ENCODE results near the gene MYO9A. TPM values are rescaled to one million over a fixed set of nuclear protein-coding genes. Genes with fewer than 3 reads are reported as not detected.
A peak's percentile ranks its signal among the peaks of the same experiment; 100 is the strongest.

The MYO9A gene
- total RNA-seq, 1 experiment from 2014 or later = 21.4 TPM

- DNase-seq = no peak
- Mint-ChIP-seq H3K4me3 (peak overlapping the region in 1 of 2 experiments; percentile 72; a peak in 1 of 5 replicates), H3K36me3 (ENCODE audit: insufficient read depth in 1 of 3, low read depth in 3 of 3) (no peaks in the 10 kb centered on the region; a peak in 1 of 7 replicates), H3K27ac (peak overlapping the region in 1 of 3 experiments; percentile 89; a peak in 2 of 7 replicates), H3K27me3 (ENCODE audit: low read depth) (peaks cover 4% of the 10 kb centered on the region), H3K4me1 (peaks cover 39 to 49% of the 10 kb centered on the region in 2 experiments), H3K9me3 (no peaks in the 10 kb centered on the region)
- Histone ChIP-seq H2BK12ac (ENCODE audit: insufficient read length, low read depth, low read length) (no peak overlapping the region), H4K91ac (ENCODE audit: insufficient read length, low read depth, low read length) (no peak overlapping the region), H3K23ac (ENCODE audit: insufficient read length, low read depth, low read length) (no peak overlapping the region), H4K5ac (ENCODE audit: insufficient read length, low read depth, low read length) (no peak overlapping the region), H3K23me2 (ENCODE audit: insufficient read length, low read depth, low read length, poor library complexity, severe bottlenecking) (no peaks in the 10 kb centered on the region), H2AK5ac (ENCODE audit: insufficient read length, low read length) (no peak overlapping the region), H2AFZ (ENCODE audit: low read length) (no peak overlapping the region), H3K27me3 (ENCODE audit: insufficient read depth, low read length) (no peaks in the 10 kb centered on the region), H4K8ac (replicated peaks; ENCODE audit: insufficient read length, low read depth, low read length) (no peak overlapping the region), H3K9me3 (ENCODE audit: control insufficient read depth, low read depth, low read length) (no peaks in the 10 kb centered on the region), H3K14ac (ENCODE audit: insufficient read depth, low read length) (no peak overlapping the region), H3K18ac (ENCODE audit: insufficient read length, low read depth, low read length) (no peak overlapping the region), H3T11ph (ENCODE audit: low read length) (no peak overlapping the region), H3K4me1 (ENCODE audit: insufficient read depth, low read length) (peaks cover 7% of the 10 kb centered on the region; the same call in 1 of the 2 replicates), H4K20me1 (ENCODE audit: control insufficient read depth, insufficient read depth, insufficient read length) (no peaks in the 10 kb centered on the region), H2BK120ac (ENCODE audit: low read depth, low read length, poor library complexity, severe bottlenecking) (no peak overlapping the region), H3K56ac (ENCODE audit: insufficient read length, low read depth, low read length) (no peak overlapping the region), H2BK20ac (ENCODE audit: low read depth, low read length, poor library complexity, severe bottlenecking) (no peak overlapping the region), H2BK15ac (ENCODE audit: low read depth, low read length) (no peak overlapping the region), H3K9ac (ENCODE audit: extremely low read depth, insufficient read length, low read length) (no peak overlapping the region), H3K79me2 (ENCODE audit: insufficient read depth, low read length) (no peaks in the 10 kb centered on the region), H2BK5ac (ENCODE audit: insufficient read length, low read length) (no peak overlapping the region), H3K4me2 (ENCODE audit: insufficient read depth, insufficient read length, low read length) (no peak overlapping the region), H3K4ac (ENCODE audit: low read depth, low read length) (no peak overlapping the region), H3K79me1 (ENCODE audit: insufficient read depth, low read depth, low read length, poor library complexity, severe bottlenecking) (no peaks in the 10 kb centered on the region), H3K27ac (ENCODE audit: insufficient read length, low read depth, low read length) (no peak overlapping the region)
- no peak for TF ChIP-seq CTCF (conservative IDR thresholded peaks at IDR 0.05)
- WGBS (ENCODE audit: extremely low coverage, insufficient read length, low lambda C conversion rate) = no CpG with 5 or more reads among the region's 18 CpGs
Observed at GRCh38 chr15:71808311-71809020, 309.5 kb downstream of the MYO9A start.
